HG02759 (cell line): ENCODE measurements around the gene NELL1.
"Not testable (repeated sequence)": the region's sequence is repeated elsewhere in the genome, so short reads cannot be mapped to it uniquely, and the experiment has no call there.

Experiments
- ATAC-seq: cut with Tn5 transposase; IDR thresholded peaks from one replicate; pipeline ENCODE4 v1.9.1; 2021; ENCODE audit warnings: mild to moderate bottlenecking, moderate library complexity; ENCODE audit not compliant: unreplicated experiment

The NELL1 gene

GRCh38 chr11:20762116-20762844 lies 92.9 kb downstream of the NELL1 start:
- no peak for ATAC-seq

DNA sequence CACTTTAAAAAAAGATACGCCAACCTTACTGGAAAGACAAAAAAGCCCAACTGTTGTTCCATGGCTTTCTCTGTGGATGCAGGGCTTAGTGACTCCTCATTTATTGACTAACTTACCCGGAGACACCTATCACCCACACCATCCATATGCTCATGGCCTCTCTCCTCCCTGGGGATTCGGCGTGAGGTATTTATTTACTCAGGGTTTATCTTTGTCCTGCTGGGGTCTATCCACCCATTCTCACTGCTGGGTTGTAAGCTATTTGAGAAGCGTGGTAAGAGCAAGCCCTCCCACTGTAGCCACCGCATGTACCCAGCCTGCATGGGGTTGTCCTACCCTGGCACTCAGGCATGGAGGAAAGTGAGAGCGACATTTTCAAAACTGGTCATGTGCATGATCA lies 93.6 kb downstream of the NELL1 start:
- ATAC-seq = no peak

DNA sequence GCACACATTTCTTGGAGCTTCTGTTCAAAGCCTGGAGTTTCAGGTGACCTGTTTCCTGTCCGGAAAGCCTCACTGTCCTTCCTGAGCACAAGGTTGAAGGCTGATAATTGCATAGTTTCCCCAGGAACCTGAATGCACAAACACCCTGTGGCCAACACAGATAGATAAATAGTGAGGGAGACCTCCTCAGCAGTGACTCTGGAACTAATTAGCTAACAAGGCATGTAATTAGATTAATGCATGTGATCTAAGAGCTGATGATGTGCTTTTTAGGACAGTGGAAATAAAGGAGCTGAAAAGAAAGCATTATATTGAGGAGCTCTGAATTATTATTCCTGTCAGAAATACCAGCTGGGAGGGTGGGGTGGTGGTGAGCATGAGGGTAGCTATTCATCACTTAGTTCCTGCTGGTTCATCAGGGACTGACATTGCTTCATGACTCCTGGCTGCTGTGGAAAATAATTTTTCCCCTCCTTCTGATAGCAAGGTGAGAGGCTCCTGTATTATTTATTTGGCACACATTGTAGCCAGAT lies 101.1 kb downstream of the NELL1 start:
- ATAC-seq = no peak

DNA sequence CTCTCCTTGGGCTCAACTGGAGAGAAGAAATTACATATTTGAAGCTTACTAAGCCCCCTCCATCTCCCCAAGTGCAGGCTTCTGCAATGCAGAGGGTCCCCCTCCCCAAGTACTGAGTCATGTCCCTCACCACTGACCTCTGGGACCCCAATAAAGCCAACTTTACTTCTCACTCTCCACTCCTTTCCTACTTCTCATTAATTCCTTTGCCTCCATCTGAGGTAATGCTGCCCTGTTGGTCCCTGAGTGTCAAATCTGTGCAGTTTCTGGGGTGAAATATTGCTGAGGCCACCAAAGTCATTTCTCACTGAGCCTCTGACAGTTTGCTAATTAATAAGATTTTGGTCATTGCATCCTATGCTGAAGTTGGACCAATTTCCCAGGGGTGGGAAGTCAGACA lies 101.6 kb downstream of the NELL1 start:
- no peak for ATAC-seq

DNA sequence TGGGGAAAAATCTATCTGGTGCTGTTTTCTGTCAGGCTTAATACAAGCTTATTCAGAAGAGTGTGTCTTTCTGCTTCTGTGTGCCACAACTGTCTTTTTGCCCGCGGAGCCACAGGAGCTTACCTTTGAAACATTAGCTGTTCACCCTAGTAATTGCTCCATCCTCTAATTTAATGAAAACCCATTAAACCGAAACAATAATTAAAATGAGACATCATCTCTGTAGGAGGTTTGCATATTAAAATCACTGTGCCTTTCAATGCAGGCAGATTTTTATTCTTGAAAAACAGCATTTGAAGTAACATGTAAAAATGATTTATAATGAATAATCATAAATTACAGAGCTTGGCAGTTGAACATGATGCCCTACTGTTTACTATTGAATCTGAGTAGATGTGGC lies 102.3 kb downstream of the NELL1 start:
- no peak for ATAC-seq

DNA sequence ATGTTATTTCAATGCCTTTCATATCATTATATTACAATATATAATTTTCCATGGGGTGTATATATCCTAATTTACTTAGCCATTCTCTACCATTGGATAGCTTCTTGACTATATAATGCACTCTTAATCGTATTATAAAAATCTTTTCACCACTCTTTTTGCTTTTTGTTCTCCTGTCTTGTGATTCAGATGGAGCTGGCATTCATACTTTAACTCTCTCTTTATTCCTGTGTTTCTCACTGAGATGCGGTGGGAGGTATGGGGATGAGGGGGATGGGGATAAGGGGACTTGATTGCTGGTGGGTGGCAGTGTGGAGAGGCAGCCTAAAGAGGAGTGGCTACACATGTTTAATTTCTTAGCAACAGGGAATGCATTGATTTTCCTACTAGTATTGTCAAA lies 105.9 kb downstream of the NELL1 start:
- no peak for ATAC-seq

- no peak for ATAC-seq
Observed at GRCh38 chr11:20782775-20783174, 113.4 kb downstream of the NELL1 start.

- ATAC-seq = no peak
Observed at GRCh38 chr11:20783220-20783619, 113.8 kb downstream of the NELL1 start.

- ATAC-seq = no peak
Observed at GRCh38 chr11:20790622-20791021, 121.2 kb downstream of the NELL1 start.

DNA sequence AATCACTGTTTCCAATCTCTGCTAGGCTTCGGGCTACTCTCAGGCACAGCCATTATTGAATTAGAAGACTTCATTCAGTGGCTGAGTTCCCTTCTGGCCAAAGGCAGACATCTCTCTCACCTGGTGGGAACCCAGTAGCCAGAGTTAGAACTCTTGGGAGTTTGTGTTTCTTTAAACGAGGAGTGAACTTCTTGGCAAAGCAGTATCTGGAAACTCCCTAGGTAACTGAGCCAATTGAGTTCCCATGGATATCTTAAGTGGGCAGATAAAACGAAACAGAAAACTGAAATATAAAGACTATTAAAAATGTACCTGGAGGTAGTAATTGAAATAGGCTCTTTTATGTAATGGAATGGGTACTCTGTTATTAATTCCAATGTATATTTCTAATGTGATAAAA lies 125.6 kb downstream of the NELL1 start:
- ATAC-seq = no peak

- ATAC-seq = no peak
Observed at GRCh38 chr11:20808328-20808727, 138.9 kb downstream of the NELL1 start.

DNA sequence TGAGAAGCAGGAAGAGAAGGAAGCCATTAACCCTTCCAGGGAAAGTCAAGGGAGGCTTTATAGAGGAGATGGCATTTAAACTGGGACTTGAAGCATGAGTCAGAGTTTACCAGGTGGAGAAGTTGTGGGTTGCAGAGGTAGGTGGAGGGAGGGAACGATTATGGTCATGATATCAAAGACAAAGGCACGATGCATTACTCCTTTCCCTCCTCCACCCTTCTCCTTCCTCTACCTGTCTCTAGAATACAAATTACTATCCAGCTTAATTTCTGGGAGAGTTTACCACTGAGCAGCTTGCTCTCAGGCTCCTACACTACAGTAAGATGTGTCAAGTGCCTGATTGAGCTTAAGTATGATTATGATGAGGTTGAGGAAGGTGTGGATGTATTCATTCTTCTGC lies 151.7 kb downstream of the NELL1 start:
- ATAC-seq = no peak

- ATAC-seq = no peak
Observed at GRCh38 chr11:20821470-20821869, 152.1 kb downstream of the NELL1 start.

GRCh38 chr11:20824773-20825172 lies 155.4 kb downstream of the NELL1 start:
- ATAC-seq = no peak

GRCh38 chr11:20835561-20835960 lies 166.2 kb downstream of the NELL1 start:
- no peak for ATAC-seq

GRCh38 chr11:20839231-20839630 lies 169.8 kb downstream of the NELL1 start:
- ATAC-seq = no peak

GRCh38 chr11:20840341-20840740 lies 171.0 kb downstream of the NELL1 start:
- ATAC-seq = no peak

DNA sequence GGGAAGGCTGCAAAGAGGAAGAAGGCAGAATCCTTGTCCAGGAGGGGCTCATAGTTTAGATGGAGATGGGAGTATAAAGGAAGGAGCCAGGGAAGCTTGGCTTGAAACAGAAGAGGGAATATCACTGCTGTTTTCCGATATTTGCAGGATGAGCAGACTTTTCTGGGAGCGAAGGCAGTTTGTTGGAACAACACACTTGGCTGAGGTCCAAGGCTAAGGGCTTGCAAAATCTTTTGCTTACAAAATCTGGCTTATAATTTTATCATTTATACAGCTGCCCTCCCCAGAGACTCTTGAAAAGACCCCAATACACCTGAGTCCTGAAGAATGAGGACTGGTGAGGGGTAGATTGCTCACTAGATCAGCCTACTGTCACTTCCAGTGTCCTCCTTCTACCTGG lies 174.8 kb downstream of the NELL1 start:
- no peak for ATAC-seq

- ATAC-seq = no peak
Observed at GRCh38 chr11:20844630-20845029, 175.2 kb downstream of the NELL1 start.

DNA sequence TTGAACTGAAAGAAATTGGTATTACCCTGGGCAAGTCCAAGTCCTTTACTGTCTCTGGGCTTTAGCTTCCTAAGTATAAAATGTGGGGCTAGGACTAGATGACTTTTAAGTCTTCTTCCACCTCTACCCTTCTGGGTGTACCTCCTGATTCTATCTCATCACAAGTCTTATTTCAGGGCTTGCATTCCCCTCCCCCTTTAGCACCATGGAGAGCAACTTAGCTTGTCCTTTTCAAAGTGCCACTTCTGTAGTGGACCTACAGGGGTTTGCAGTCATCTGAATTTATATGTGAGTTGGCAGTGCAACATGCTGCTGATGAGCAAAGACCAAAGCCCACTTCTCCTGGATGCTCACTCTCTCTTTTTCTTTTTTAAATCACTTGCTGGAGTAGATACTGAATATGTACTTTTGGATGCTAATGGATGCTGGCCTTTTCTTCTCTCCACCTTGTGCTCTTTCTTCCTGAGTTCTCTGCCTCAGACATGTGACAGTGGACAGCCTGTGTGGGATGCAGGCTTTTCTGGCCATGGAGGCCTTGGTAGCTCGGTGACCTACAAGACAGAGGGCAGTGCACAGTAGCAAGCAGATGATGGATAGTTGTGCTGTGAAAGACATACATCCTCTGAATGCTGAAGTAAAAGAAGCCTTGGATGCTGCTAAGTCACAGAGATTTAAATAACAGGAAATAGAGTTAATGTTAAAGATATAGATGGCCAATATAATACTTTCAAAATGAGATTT lies 185.0 kb downstream of the NELL1 start:
- no peak for ATAC-seq

DNA sequence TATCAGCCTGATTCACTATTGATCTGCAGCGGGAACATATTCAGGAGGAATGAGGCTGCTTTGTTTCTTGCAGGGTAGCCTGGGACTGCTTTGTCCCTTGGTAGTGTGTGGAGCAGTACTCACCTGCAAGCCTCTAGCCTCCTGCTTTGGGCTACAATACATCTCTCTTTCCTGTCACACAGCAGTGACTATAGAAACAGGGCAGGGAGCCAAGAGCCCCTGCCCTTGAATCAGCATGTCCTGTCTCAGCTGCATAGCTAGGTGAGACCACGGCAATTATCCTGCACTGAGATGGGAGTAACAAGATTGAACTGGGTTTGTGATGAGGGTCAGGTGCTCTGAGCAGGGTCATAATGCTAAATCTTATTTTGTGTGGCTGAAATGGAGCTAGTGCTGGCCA lies 191.9 kb downstream of the NELL1 start:
- no peak for ATAC-seq

- not testable (repeated sequence) for ATAC-seq
Observed at GRCh38 chr11:20862263-20862662, 192.9 kb downstream of the NELL1 start.
